Heart left ventricle (tissue), 16 donors: ENCODE measurements around the gene IGF2. TPM values are rescaled to one million over a fixed set of nuclear protein-coding genes. Genes with fewer than 3 reads are reported as not detected.

Source experiments
- ATAC-seq, 4 donors: fragments of 200-7000 bp; cut with Tn5 transposase; one replicate each; pipeline ENCODE4 v1.9.1; 2020 to 2022; ENCODE audit warnings: moderate library complexity in 4 of 4, mild to moderate bottlenecking in 3 of 4, moderate number of reproducible peaks in 1 of 4
- DNase-seq, 5 donors: peaks; one replicate each; pipeline ENCODE4 v3.0.0-alpha.2; 2020
- H3K27ac ChIP-seq, 12 donors: fragments of 200-600 bp; sonication (generic) in 4 of 12; one replicate each; pipeline versions ENCODE4 v1.5.0 to v1.8.0; 2016 to 2022; ENCODE audit warnings: mild to moderate bottlenecking in 2 of 12
- H3K27me3 ChIP-seq, 9 donors: fragments of 200-600 bp; sonication (generic) in 2 of 9; one replicate each; pipeline versions ENCODE4 v1.5.1 to v1.8.0; 2016 to 2022; ENCODE audit warnings: mild to moderate bottlenecking in 3 of 9
- H3K36me3 ChIP-seq, 9 donors: fragments of 200-600 bp; sonication (generic) in 2 of 9; one replicate each; pipeline versions ENCODE4 v1.5.0 to v1.8.0; 2018 to 2022; ENCODE audit warnings: mild to moderate bottlenecking in 2 of 9
- H3K4me1 ChIP-seq, 12 donors: fragments of 200-600 bp; sonication (generic) in 4 of 12; one replicate each; pipeline versions ENCODE4 v1.5.0 to v1.8.0; 2016 to 2022; ENCODE audit warnings: mild to moderate bottlenecking in 3 of 12
- H3K4me3 ChIP-seq, 12 donors: fragments of 200-600 bp; sonication (generic) in 4 of 12; one replicate each; pipeline versions ENCODE4 v1.5.0 to v1.8.0; 2017 to 2022; ENCODE audit warnings: mild to moderate bottlenecking in 9 of 12, moderate library complexity in 4 of 12
- H3K9me3 ChIP-seq, 12 donors: fragments of 200-600 bp; sonication (generic) in 4 of 12; one replicate each; pipeline versions ENCODE4 v1.5.0 to v1.8.0; 2016 to 2022; ENCODE audit warnings: mild to moderate bottlenecking in 1 of 12
- CTCF ChIP-seq, 12 donors: fragments of 200-600 bp; sonication (generic) in 4 of 12; IDR thresholded peaks; one replicate each; pipeline versions ENCODE4 v1.5.0 to v1.8.0; 2018 to 2022; ENCODE audit warnings: antibody characterized with exemption in 12 of 12, mild to moderate bottlenecking in 5 of 12
- POLR2A ChIP-seq, 2 donors: fragments of 450-650 bp; IDR thresholded peaks; one replicate each; pipeline ENCODE4 v1.6.1; 2017; ENCODE audit warnings: antibody characterized with exemption in 2 of 2, mild to moderate bottlenecking in 2 of 2, moderate library complexity in 2 of 2
- WGBS, 4 donors: extraction: QIAGEN DNeasy Blood & Tissue Kit in 2 of 4; methylation state at CpG; one replicate each; pipeline versions ENCODE4 v1.1.5 to v1.1.7; 2013 to 2018; 5-methylcytosine and 5-hydroxymethylcytosine counted together
- intact Hi-C, 10 donors: fragments of 100-400 bp; cut with DNase I; formaldehyde crosslinking; loops; one replicate each; pipeline versions ENCODE4 v1.11.1 to v1.14.2; 2022
- polyA plus RNA-seq, 2 donors: library from polyadenylated mRNA; stranded (reverse); fragments of 200-250 nt; gene quantifications; one replicate each; pipeline ENCODE4 v1.2.3, GENCODE V29; 2013
- total RNA-seq, 9 donors: library from RNA; depleted of rRNA in 2 of 9; stranded (reverse); fragments of >200 nt in 2 of 9; fragmentation: NEBNext Ultra II Directional in 3 of 9; extraction: Animal tissue kit (Norgen Biotek cat#: 25700) in 3 of 9; gene quantifications; one replicate each; pipeline versions ENCODE4 v1.1.0 to v1.2.4, GENCODE V29; 2016 to 2023
- donor health status: ischemic (EF 13 %, LVEDD 7.1; RV severe dilation, severe dysfunction).
- donor health status: healthy with polysubstance abuse.
- donor health status: DM: no; HTN: yes; CAD: no.
- donor health status: DM: no; HTN: no; CAD: no.
- donor health status: ischemic (EF 25% LVEDD 6.9; RV normal size, moderate dysfunction).
- donor health status: ischemic (EF 25% LVEDD 5.7; RV mildly dilated, moderate dysfunction).
- donor health status: healthy.
- donor health status: DM: yes; HTN: yes; CAD: no.
- donor health status: ischemic (EF 35%, LVEDD 5.7; RV mildly dilated, moderate dysfunction).
- donor health status: nonischemic (EF 11% LVEDD 7.7; RV severe dilation, severe dysfunction).
- donor health status: DM: yes; HTN: yes; CAD: no.
- donor health status: PGD.
- donor health status: ischemic (EF 29% LVEDD 5.4; RV normal size, mild dysfunction).
- donor health status: nonischemic (EF 23%, LVEDD 6.1; RV moderate dilation, normal function).

IGF2 gene
- total and polyA plus RNA-seq, 11 donors, result 48.9 to 175 (median 99.3) TPM

- no peak overlapping the region for H3K27ac ChIP-seq
- peaks cover 0 to 18% (median 0%) of the 10 kb centered on the region in 12 donors for H3K4me1 ChIP-seq
- H3K27me3 ChIP-seq, result peaks cover 0 to 42% (median 23%) of the 10 kb centered on the region in 9 donors
- WGBS, 4 donors, result 55 to 87% (median 63%) methylated on average over 9 to 33 of the region's 33 CpGs
- DNase-seq, result peak in 2 of 5 donors; percentile 21 to 56
- H3K4me3 ChIP-seq, result no peak overlapping the region
- peaks cover 0 to 12% (median 0%) of the 10 kb centered on the region in 9 donors for H3K36me3 ChIP-seq
- intact Hi-C loops, result no loop called here
- TF ChIP-seq POLR2A (IDR thresholded peaks at IDR 0.05) (no peak), CTCF (IDR thresholded peaks at IDR 0.05) (no peak)
- no peak for ATAC-seq
- H3K9me3 ChIP-seq, result no peaks in the 10 kb centered on the region
Observed at GRCh38 chr11:2133241-2134021, 5.8 kb downstream of the IGF2 start.

GRCh38 chr11:2132874-2133240, 6.3 kb downstream of the IGF2 start:
- no peaks in the 10 kb centered on the region for H3K9me3 ChIP-seq
- DNase-seq, result peak in 2 of 5 donors; percentile 15 to 61
- H3K27me3 ChIP-seq, result peaks cover 0 to 42% (median 20%) of the 10 kb centered on the region in 9 donors
- no peak overlapping the region for H3K27ac ChIP-seq
- no peak overlapping the region for H3K4me3 ChIP-seq
- intact Hi-C loops, result no loop called here
- TF ChIP-seq POLR2A (IDR thresholded peaks at IDR 0.05) (no peak), CTCF (IDR thresholded peaks at IDR 0.05) (no peak)
- H3K36me3 ChIP-seq, result peaks cover 0 to 12% (median 0%) of the 10 kb centered on the region in 9 donors
- H3K4me1 ChIP-seq, result peaks cover 0 to 12% (median 0%) of the 10 kb centered on the region in 12 donors
- ATAC-seq, result no peak
- WGBS, 4 donors, result 54 to 62% (median 57%) methylated on average over 15 to 24 of the region's 24 CpGs

GRCh38 chr11:2132246-2132645, 6.9 kb downstream of the IGF2 start:
- intact Hi-C loops, result no loop called here
- WGBS, 4 donors, result 70 to 76% (median 72%) methylated on average over 6 of the region's 6 CpGs
- ATAC-seq (no peak), DNase-seq (peak in 1 of 5 donors; percentile 9)
- H3K4me1 ChIP-seq, result peaks cover 0 to 7% (median 0%) of the 10 kb centered on the region in 12 donors
- no peak for TF ChIP-seq CTCF (IDR thresholded peaks at IDR 0.05)
- H3K27ac ChIP-seq, result no peak overlapping the region
- H3K4me3 ChIP-seq, result no peak overlapping the region
- peaks cover 0 to 12% (median 0%) of the 10 kb centered on the region in 9 donors for H3K36me3 ChIP-seq
- H3K9me3 ChIP-seq, result no peaks in the 10 kb centered on the region
- H3K27me3 ChIP-seq, result peaks cover 0 to 36% (median 16%) of the 10 kb centered on the region in 9 donors

GRCh38 chr11:2131371-2132236, 7.6 kb downstream of the IGF2 start:
- TF ChIP-seq POLR2A (IDR thresholded peaks at IDR 0.05) (no peak), CTCF (IDR thresholded peaks at IDR 0.05) (no peak)
- 86 to 93% (median 87%) methylated on average over 28 of the region's 28 CpGs for WGBS, 4 donors
- Histone ChIP-seq H3K27me3 (peaks cover 0 to 31% (median 15%) of the 10 kb centered on the region in 9 donors), H3K9me3 (no peaks in the 10 kb centered on the region), H3K36me3 (peaks cover 0 to 12% (median 0%) of the 10 kb centered on the region in 9 donors), H3K4me3 (no peak overlapping the region), H3K27ac (no peak overlapping the region), H3K4me1 (peaks cover 0 to 7% (median 0%) of the 10 kb centered on the region in 12 donors)
- intact Hi-C loops, result no loop called here
- ATAC-seq (no peak), DNase-seq (peak in 2 of 5 donors; percentile 8 to 30)
